Trophoblast cell (in vitro differentiated cells and primary cell): Measurements from ENCODE around the gene CASQ1.

Experiments
- DNase-seq, 2 donors: peaks; one replicate each; pipeline ENCODE4 v3.0.0-alpha.2; 2016
- H2AFZ ChIP-seq: 2 replicates; pipeline ENCODE4 v1.6.1; 2013; ENCODE audit warnings: low read length, moderate library complexity, mild to moderate bottlenecking; ENCODE audit not compliant: insufficient read depth, poor library complexity
- H2AK5ac ChIP-seq: 2 replicates; pipeline ENCODE4 v1.6.1; 2013; ENCODE audit warnings: mild to moderate bottlenecking, low read length
- H2BK120ac ChIP-seq: 2 replicates; pipeline ENCODE4 v1.6.1; 2013; ENCODE audit warnings: low read length, mild to moderate bottlenecking, moderate library complexity; ENCODE audit not compliant: insufficient read depth, poor library complexity
- H2BK12ac ChIP-seq: 2 replicates; pipeline ENCODE4 v1.6.1; 2013; ENCODE audit warnings: mild to moderate bottlenecking, low read length, moderate library complexity
- H2BK5ac ChIP-seq: 2 replicates; pipeline ENCODE4 v1.6.1; 2013; ENCODE audit warnings: low read length, low read depth, moderate library complexity, mild to moderate bottlenecking; ENCODE audit not compliant: poor library complexity
- H3K14ac ChIP-seq: 2 replicates; pipeline ENCODE4 v1.6.1; 2013; ENCODE audit warnings: mild to moderate bottlenecking, low read length
- H3K18ac ChIP-seq: 2 replicates; pipeline ENCODE4 v1.6.1; 2013; ENCODE audit warnings: mild to moderate bottlenecking, low read length
- H3K23ac ChIP-seq: 2 replicates; pipeline ENCODE4 v1.6.1; 2013; ENCODE audit warnings: low read length
- H3K27ac ChIP-seq: 2 replicates; pipeline ENCODE4 v1.5.1; 2013; ENCODE audit warnings: low read depth, mild to moderate bottlenecking, inconsistent platforms, low read length, moderate library complexity
- H3K27me3 ChIP-seq: 2 replicates; pipeline ENCODE4 v1.6.1; 2013; ENCODE audit warnings: inconsistent platforms, mild to moderate bottlenecking, low read length, moderate library complexity; ENCODE audit not compliant: insufficient read depth
- H3K36me3 ChIP-seq, 2 experiments: 1 replicate in 1 of 2; 2 replicates in 1 of 2; pipeline ENCODE4 v1.6.1; 2013; ENCODE audit warnings: low read length in 2 of 2, mild to moderate bottlenecking in 2 of 2, moderate library complexity in 1 of 2; ENCODE audit not compliant: insufficient read depth in 2 of 2, control insufficient read depth in 1 of 2
- H3K4ac ChIP-seq: 2 replicates; pipeline ENCODE4 v1.6.1; 2013; ENCODE audit warnings: low read depth, mild to moderate bottlenecking, low read length, moderate library complexity
- H3K4me1 ChIP-seq, 2 experiments: 1 replicate in 1 of 2; 2 replicates in 1 of 2; pipeline ENCODE4 v1.6.1; 2013; ENCODE audit warnings: low read length in 2 of 2, mild to moderate bottlenecking in 2 of 2, moderate library complexity in 1 of 2; ENCODE audit not compliant: insufficient read depth in 2 of 2, control insufficient read depth in 1 of 2
- H3K4me2 ChIP-seq: 2 replicates; pipeline ENCODE4 v1.6.1; 2013; ENCODE audit warnings: inconsistent platforms, mild to moderate bottlenecking, low read length, moderate library complexity
- H3K4me3 ChIP-seq: 2 replicates; pipeline ENCODE4 v1.5.1; 2013; ENCODE audit warnings: mild to moderate bottlenecking, low read depth, low read length, inconsistent platforms
- H3K79me1 ChIP-seq: one replicate; pipeline ENCODE4 v1.6.1; 2013; ENCODE audit warnings: low read length
- H3K79me2 ChIP-seq: 2 replicates; pipeline ENCODE4 v1.6.1; 2013; ENCODE audit warnings: low read length, mild to moderate bottlenecking; ENCODE audit not compliant: control insufficient read depth, insufficient read depth, poor library complexity
- H3K9ac ChIP-seq: 2 replicates; pipeline ENCODE4 v1.6.1; 2013; ENCODE audit warnings: mild to moderate bottlenecking, low read length
- H3K9me3 ChIP-seq: 2 replicates; pipeline ENCODE4 v1.6.1; 2013; ENCODE audit warnings: low read depth, mild to moderate bottlenecking, control low read depth, inconsistent platforms, low read length; ENCODE audit not compliant: insufficient read depth
- H4K12ac ChIP-seq: 2 replicates; pipeline ENCODE4 v1.6.1; 2013; ENCODE audit warnings: low read depth, mild to moderate bottlenecking, low read length, moderate library complexity
- H4K8ac ChIP-seq: 2 replicates; pipeline ENCODE4 v1.6.1; 2013; ENCODE audit warnings: low read depth, mild to moderate bottlenecking, low read length, moderate library complexity
- H4K91ac ChIP-seq: one replicate; pipeline ENCODE4 v1.6.1; 2013; ENCODE audit warnings: low read depth, mild to moderate bottlenecking, low read length, moderate library complexity
- WGBS: extraction: QIAGEN DNeasy Blood & Tissue Kit; methylation state at CpG from one replicate; pipeline ENCODE4 v1.1.7; 2013; ENCODE audit warnings: missing lambda C conversion rate; ENCODE audit not compliant: insufficient read length, insufficient coverage; ENCODE audit errors: extremely low coverage; 5-methylcytosine and 5-hydroxymethylcytosine counted together

CASQ1 gene

DNA sequence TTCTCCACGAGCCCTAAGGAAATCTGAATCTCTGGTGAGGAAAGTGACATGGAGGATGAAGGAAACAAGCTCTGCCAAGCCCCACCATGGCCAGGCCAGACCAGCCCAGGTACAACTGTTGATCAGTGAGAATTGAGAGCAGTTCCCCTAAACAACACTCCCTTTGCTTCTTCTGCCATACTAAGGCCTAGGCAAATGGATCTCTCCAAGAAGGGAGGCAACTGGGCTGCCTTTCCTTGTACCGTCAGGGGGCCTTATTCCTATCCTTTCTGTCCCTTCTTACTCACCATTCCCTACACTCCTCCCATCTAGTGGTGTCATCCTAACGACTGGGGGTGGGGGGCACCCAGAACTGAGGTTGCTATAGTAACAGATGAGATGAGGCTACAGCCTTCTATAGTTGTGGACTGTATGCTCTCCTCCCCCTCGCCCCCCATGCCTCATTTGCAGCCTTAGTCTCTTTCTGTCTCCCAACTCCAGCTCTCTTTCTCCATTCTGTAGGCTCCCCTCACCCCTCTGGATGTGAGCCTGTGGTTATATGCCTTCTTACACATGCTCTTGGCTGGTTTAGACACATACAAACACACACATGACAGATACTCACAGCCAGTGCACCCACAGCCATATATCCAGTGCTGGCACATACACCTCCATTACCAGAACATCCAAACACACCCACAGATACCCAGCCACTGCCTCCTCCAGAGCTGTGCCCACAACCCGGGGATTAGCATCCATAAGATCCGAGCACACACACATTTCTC lies 18.4 kb downstream of the CASQ1 start:
- H3K4ac ChIP-seq, result peak overlapping the region; percentile 12
- no CpG with 5 or more reads among the region's 6 CpGs for WGBS
- H2BK12ac ChIP-seq, result no peak overlapping the region
- H3K27ac ChIP-seq, result no peak overlapping the region
- no peak overlapping the region for H2AFZ ChIP-seq
- peaks cover 22% of the 10 kb centered on the region for H3K79me1 ChIP-seq
- no peaks in the 10 kb centered on the region for H3K9me3 ChIP-seq
- H4K91ac ChIP-seq, result no peak overlapping the region
- peaks cover 50 to 62% of the 10 kb centered on the region in 2 experiments for H3K36me3 ChIP-seq
- H3K9ac ChIP-seq, result no peak overlapping the region
- H3K4me2 ChIP-seq, result no peak overlapping the region
- no peak overlapping the region for H3K18ac ChIP-seq
- H2BK5ac ChIP-seq, result no peak overlapping the region
- peaks cover 20 to 36% of the 10 kb centered on the region in 2 experiments for H3K4me1 ChIP-seq
- no peak overlapping the region for H3K23ac ChIP-seq
- peaks cover 13% of the 10 kb centered on the region for H3K79me2 ChIP-seq
- H3K14ac ChIP-seq, result no peak overlapping the region
- H2AK5ac ChIP-seq, result no peak overlapping the region
- H4K8ac ChIP-seq, result no peak overlapping the region
- H2BK120ac ChIP-seq, result no peak overlapping the region
- no peaks in the 10 kb centered on the region for H3K27me3 ChIP-seq
- DNase-seq, result no peak
- H4K12ac ChIP-seq, result no peak overlapping the region
- H3K4me3 ChIP-seq, result no peak overlapping the region

DNA sequence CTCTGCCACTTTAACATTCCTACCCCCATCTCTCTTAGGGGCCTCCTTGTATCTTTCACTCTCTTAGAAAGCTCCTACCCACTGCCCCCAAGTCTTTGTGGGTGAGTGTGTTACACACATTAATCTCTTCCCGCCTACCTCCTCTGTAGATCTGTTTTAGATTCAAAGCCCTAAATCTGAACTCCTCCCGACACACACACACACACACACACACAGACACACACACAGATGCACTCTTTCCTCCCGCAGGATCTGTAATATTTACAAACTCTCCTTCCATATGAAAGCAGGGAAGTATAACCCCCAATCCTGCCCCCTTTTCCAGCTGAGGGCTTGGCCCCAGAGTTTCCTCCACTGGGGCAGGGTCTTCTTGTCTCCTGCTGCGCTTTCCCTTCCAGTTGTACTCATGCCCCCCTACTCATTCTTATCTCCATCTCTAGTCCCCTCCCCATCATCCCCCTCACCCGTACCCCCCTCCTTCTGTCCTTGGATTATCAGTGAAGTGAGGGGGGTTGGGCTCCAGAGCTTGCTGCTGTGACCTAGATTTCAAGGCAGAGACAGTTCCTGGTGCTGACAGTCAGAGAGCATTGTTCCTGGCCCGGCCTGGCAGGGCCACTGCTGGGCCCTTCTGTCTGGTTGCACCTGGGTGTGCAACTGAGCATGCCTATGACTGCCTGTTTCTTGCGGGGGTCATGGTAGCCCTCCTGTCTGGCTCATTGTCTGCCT lies 19.1 kb downstream of the CASQ1 start:
- Histone ChIP-seq H3K4me3 (no peak overlapping the region), H2AK5ac (no peak overlapping the region), H3K14ac (no peak overlapping the region), H3K27me3 (no peaks in the 10 kb centered on the region), H4K91ac (no peak overlapping the region), H4K12ac (no peak overlapping the region), H3K36me3 (peaks cover 56 to 69% of the 10 kb centered on the region in 2 experiments), H3K79me2 (peaks cover 13% of the 10 kb centered on the region), H3K4ac (peak overlapping the region; percentile 12), H3K9me3 (no peaks in the 10 kb centered on the region), H4K8ac (no peak overlapping the region), H3K9ac (no peak overlapping the region), H3K23ac (no peak overlapping the region), H2BK12ac (no peak overlapping the region), H3K4me2 (no peak overlapping the region), H3K27ac (no peak overlapping the region), H3K18ac (no peak overlapping the region), H2AFZ (no peak overlapping the region), H2BK120ac (no peak overlapping the region), H2BK5ac (no peak overlapping the region), H3K4me1 (peaks cover 18 to 33% of the 10 kb centered on the region in 2 experiments), H3K79me1 (peaks cover 20% of the 10 kb centered on the region)
- no CpG with 5 or more reads among the region's 7 CpGs for WGBS
- DNase-seq, result no peak

DNA sequence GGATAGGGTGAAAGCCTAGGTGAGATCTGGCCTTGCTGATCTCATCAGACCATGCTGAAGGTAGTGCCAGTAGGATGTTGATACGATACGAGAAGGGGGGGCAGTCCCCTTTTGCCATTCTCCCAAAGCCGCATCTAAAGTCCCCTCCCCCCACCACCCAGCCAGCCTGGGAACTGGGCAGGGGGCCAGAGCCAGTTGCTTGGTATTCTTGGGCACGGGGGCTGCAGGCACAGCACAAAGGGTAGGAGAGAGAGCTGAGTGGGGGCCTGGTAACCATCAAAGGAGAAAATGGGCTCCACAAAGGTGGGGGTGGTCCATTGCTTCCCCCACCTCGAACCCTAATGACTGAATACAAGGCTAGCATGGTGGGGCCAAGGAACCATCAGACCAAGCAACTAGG lies 20.2 kb downstream of the CASQ1 start:
- Histone ChIP-seq H2AFZ (no peak overlapping the region), H4K12ac (no peak overlapping the region), H3K36me3 (peaks cover 58 to 79% of the 10 kb centered on the region in 2 experiments), H3K9ac (no peak overlapping the region), H2BK5ac (no peak overlapping the region), H3K4me2 (no peak overlapping the region), H3K18ac (peak overlapping the region; percentile 2), H2BK120ac (no peak overlapping the region), H3K27ac (no peak overlapping the region), H3K4me3 (no peak overlapping the region), H4K8ac (no peak overlapping the region), H3K4ac (no peak overlapping the region), H3K79me2 (peaks cover 10% of the 10 kb centered on the region), H2AK5ac (no peak overlapping the region), H3K27me3 (no peaks in the 10 kb centered on the region), H4K91ac (no peak overlapping the region), H3K4me1 (peaks cover 12 to 28% of the 10 kb centered on the region in 2 experiments), H3K9me3 (no peaks in the 10 kb centered on the region), H2BK12ac (no peak overlapping the region), H3K14ac (no peak overlapping the region), H3K79me1 (peaks cover 12% of the 10 kb centered on the region), H3K23ac (no peak overlapping the region)
- no CpG with 5 or more reads among the region's 5 CpGs for WGBS
- DNase-seq, result no peak

DNA sequence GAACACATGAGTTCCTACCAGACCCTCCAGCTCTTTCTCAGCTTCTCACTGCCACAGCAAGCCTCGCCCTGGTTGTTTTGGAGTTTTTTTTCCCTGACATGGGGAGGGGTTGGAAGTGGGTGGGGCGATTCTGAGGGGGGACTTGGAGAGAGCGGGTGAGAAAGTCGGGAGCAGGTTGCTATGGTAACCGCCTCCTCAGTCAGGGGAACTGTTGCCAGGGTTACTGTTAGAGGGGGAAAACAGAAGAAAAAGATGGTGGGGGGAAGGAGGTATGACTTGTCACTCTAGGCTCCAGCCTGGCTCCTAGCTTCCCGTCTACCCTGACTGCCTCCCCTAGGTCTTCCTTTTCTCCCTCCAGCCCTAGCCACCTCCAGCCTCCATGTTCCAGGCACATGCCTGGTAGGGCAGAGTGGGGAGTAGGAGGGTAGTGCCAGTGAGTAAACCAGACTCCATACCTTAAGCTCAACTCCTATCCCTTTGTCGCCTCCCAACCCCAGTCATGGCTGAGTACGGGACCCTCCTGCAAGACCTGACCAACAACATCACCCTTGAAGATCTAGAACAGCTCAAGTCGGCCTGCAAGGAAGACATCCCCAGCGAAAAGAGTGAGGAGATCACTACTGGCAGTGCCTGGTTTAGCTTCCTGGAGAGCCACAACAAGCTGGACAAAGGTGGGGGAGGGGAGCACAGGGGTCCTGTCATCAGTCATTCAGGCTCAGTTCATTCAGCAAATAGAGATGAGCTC lies 20.8 kb downstream of the CASQ1 start:
- H2BK5ac ChIP-seq, result no peak overlapping the region
- no peaks in the 10 kb centered on the region for H3K27me3 ChIP-seq
- no peaks in the 10 kb centered on the region for H3K9me3 ChIP-seq
- peaks cover 12 to 28% of the 10 kb centered on the region in 2 experiments for H3K4me1 ChIP-seq
- no peak overlapping the region for H3K27ac ChIP-seq
- no peak overlapping the region for H4K8ac ChIP-seq
- H3K4me3 ChIP-seq, result no peak overlapping the region
- H3K79me1 ChIP-seq, result peaks cover 5% of the 10 kb centered on the region
- no peak overlapping the region for H3K4ac ChIP-seq
- DNase-seq, result no peak
- no peak overlapping the region for H4K91ac ChIP-seq
- no peak overlapping the region for H2BK12ac ChIP-seq
- H3K23ac ChIP-seq, result no peak overlapping the region
- H3K9ac ChIP-seq, result no peak overlapping the region
- no peak overlapping the region for H3K14ac ChIP-seq
- WGBS, result no CpG with 5 or more reads among the region's 10 CpGs
- H3K18ac ChIP-seq, result no peak overlapping the region
- H3K4me2 ChIP-seq, result no peak overlapping the region
- peaks cover 7% of the 10 kb centered on the region for H3K79me2 ChIP-seq
- no peak overlapping the region for H2AFZ ChIP-seq
- peaks cover 60 to 83% of the 10 kb centered on the region in 2 experiments for H3K36me3 ChIP-seq
- no peak overlapping the region for H2BK120ac ChIP-seq
- no peak overlapping the region for H4K12ac ChIP-seq
- no peak overlapping the region for H2AK5ac ChIP-seq
